Activated CD8-positive, alpha-beta memory T cell treated with anti-CD3 and anti-CD28 coated beads for 4 hours (primary cell): Measurements from ENCODE around the gene HOXA2.

Experiments
- DNase-seq, 2 donors: peaks; one replicate each; pipeline ENCODE4 v3.0.0-alpha.2; 2020; ENCODE audit warnings: low read depth in 2 of 2

The HOXA2 gene

GRCh38 chr7:27141137-27141922 lies 38.8 kb upstream of the HOXA2 start:
- no peak for DNase-seq

- no peak for DNase-seq
Measured at GRCh38 chr7:27140126-27140857, 37.8 kb upstream of the HOXA2 start.

DNA sequence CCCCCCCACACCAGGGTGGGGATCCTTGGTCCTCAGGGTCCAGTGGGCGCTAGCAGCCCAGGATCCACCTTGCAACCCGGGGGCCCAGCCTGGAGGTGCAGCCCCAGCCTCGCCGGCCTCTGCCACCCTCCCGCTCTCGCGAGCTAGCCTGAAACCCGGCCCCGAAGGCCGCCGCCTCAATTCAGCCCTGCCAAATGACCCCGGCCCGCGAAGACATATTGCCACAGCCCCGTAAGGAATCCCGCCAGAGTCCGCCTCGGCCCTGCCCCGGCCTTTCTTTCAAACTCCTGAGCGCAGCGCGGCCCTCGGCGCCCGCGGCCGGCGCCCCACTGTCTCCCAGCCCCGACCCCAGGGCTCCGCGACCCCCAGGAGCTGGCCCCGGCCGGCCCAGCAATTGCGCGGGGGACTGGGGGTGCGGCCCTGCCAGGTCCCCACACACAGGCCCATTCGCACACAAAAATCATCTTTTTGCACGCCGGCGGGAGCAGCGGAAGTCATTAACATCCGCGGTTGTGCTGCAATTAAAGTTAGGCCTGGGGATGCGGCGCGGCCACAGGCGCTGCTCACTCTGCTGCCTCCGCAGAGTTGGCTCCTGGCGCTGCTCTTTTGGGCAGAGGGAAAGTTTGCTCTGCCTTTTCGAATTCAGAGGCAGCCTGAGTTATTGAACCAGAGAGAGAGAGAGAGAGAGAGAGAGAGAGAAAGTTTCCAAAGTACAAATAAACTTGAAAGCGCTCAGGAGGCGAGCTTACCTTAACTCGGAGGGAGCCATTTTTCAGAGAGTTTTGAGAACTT lies 37.0 kb upstream of the HOXA2 start:
- DNase-seq: no peak

- DNase-seq: no peak
Measured at GRCh38 chr7:27138985-27139333, 36.5 kb upstream of the HOXA2 start.

GRCh38 chr7:27138472-27138871 lies 36.0 kb upstream of the HOXA2 start:
- no peak for DNase-seq

GRCh38 chr7:27137640-27138315 lies 35.3 kb upstream of the HOXA2 start:
- DNase-seq: no peak

DNA sequence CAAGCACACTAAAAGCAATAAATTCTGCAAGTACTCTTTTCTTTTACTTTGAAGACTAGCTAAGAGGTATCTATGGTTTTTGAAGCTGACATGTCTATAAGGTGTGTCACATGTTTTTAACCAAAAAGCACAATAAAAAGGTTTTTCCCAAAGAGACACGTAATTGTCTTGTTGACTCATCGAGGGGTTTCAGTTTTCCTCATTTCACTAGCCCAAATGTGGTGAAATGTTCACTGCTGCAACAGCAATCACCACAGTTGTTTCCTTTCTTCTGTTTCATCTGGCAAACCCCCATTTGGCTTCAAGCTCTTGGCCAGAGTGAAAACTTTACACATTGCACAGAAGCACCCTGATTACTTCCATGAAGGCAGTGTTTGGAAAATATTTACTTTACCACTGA lies 31.9 kb upstream of the HOXA2 start:
- DNase-seq: no peak

DNA sequence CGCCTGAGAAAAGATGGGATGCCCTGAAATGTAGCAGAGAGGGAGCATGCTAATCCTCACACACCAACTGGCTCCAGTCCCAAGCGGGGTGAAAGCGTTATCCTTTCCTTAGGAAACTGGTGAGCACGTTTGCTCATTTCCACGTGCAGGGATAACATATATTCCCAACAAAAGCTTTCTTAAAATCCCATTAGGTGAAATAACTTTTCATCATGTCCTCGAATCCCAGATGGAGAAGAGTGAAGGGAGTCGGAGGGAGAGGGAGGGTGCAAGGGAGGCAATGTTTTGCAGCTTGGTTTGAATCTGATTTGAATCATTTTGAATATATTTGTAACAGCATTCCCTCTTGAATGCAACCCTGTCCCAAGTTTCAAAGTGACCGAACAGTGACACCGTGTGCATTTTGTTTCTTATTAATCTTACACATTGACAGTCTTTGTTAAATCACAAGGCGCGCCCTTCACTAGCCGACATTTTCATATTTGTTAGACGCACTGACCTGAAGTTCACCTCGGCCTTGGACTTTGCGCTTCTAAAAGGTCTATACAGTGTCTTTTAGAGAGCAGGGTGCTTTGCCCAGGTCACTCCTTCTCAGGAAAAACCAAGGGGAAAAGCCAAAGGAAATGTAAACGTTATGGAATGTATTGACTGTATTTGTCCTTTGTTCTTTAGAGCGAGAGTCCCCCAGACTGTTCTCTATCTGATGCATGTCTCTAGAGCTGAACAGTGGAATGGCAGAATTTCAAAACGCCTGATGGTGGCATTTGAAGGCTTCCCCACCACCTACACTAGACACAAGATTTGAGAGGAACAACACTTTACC lies 31.1 kb upstream of the HOXA2 start:
- DNase-seq: no peak

DNA sequence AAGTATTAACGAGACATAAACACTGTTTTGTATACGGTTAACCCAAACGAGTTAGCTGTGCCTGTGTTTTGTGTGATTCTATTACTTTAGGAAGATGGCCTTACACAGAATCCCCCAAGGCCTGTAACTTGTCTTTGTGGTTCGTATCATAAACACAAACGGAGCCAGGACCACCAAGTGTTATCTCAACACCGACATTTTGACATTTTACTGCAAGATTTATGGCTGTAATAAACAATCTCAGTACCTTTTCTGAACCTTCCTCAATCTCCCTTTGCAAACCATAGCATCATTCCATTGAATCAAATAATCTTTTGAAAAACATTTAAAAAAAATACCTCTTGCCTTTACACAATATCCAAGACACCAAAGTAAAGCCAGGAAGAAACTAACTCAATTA lies 30.5 kb upstream of the HOXA2 start:
- no peak for DNase-seq

GRCh38 chr7:27132214-27132613 lies 29.7 kb upstream of the HOXA2 start:
- DNase-seq: no peak

- no peak for DNase-seq
Measured at GRCh38 chr7:27131390-27131819, 28.9 kb upstream of the HOXA2 start.

- peak; percentile 39 to 54 for DNase-seq
Measured at GRCh38 chr7:27130540-27131389, 28.3 kb upstream of the HOXA2 start, which contains the start of gene HOXA4. Gene HOXA4 (minus strand): TSS chr7:27130757. CDS start chr7:27130733, 24 bp downstream.

- DNase-seq: no peak
Measured at GRCh38 chr7:27129729-27130539, 27.5 kb upstream of the HOXA2 start.

DNA sequence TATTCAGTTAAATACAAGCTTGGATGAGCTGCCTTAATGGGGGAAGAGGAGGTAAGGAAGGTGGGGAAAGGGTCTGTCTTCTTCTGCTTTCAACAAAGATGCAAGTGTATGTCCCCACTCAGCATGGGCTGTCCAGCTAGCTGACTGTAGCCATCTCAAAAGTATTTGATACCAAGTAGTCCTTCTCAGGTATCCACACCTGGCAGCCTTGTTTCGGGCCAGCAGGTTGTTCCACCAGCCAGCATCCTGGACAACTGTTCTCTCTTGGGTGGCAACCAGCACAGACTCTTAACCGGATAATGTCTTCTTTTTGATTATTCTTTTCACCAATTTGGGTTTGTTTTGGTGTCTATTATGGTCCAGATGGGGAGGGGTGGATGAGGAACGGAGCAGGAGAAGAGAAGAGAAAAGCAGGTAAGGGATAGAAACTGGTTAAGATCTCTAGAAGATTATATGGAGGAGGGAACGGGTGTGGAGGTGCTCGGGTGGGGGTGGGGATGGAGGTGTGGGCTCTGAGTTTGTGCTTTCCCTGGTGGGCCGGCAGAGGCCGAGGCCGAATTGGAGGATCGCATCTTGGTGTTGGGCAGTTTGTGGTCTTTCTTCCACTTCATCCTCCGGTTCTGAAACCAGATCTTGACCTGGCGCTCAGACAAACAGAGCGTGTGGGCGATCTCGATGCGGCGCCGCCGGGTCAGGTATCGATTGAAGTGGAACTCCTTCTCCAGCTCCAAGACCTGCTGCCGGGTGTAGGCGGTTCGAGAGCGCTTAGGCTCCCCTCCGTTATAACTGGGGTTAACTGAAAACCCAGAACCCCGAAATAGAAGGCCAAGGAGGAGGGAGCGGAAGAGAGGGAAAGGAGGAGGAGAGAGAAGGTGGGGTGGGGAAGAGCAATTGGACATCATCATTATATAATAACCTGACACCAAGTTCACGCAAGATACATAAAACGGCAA lies 26.6 kb upstream of the HOXA2 start:
- no peak for DNase-seq

- no peak for DNase-seq
Measured at GRCh38 chr7:27128034-27128433, 25.6 kb upstream of the HOXA2 start.

DNA sequence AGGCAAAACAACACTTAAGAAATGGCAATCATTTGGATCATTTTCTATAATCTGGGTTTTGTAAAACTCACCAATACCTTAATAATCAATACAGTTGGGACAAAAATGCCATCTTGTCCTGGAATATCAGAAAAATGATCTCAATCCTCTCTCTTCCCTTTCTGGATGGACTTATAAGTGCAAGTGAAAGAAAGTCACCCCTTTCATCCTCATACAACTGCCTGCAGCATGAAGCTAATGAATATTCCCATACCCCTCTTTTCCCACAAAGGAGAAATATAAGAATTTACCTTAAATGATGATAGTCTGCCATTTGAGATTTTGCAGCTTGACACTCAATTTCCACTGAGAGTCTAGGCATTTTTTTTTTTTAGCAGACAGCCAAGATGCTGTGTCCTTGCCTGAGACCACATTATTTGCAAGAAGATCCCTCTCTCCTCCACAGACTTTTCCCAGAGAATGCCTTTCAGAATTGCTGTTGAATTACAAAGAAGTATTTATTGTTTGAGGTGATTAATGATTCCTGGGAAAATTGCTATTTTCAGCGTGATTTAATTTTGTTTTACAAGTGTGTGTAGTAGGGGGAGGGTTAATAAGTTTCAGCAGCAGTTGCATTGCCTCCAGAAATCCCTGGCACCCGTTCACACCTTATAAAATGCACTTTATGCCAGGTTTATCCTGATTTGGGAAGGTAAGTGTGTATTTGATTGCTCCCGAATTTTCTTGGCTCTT lies 24.3 kb upstream of the HOXA2 start:
- DNase-seq: no peak

GRCh38 chr7:27125986-27126394 lies 23.5 kb upstream of the HOXA2 start:
- no peak for DNase-seq
